Neural crest cell (in vitro differentiated cells): ENCODE data around the gene PSMD4. TPM values are rescaled to one million over a fixed set of nuclear protein-coding genes. Genes with fewer than 3 reads are reported as not detected.
A peak's percentile ranks its signal among the peaks of the same experiment; 100 is the strongest.

Experiments
- DNase-seq: peaks from one replicate; pipeline ENCODE4 v3.0.0; 2021; ENCODE audit warnings: low read depth, mixed read lengths, low spot score
- H3K27ac Mint-ChIP-seq: one replicate; pipeline ENCODE4 v1.8.0; 2021; ENCODE audit warnings: mild to moderate bottlenecking, mixed read lengths; ENCODE audit not compliant: unreplicated experiment
- H3K27me3 Mint-ChIP-seq: 2 replicates; pipeline ENCODE4 v1.8.0; 2021; ENCODE audit warnings: low read depth, mild to moderate bottlenecking, mixed read lengths
- H3K36me3 Mint-ChIP-seq: 2 replicates; pipeline ENCODE4 v1.8.0; 2021; ENCODE audit warnings: low read depth, mild to moderate bottlenecking, mixed read lengths
- H3K4me1 Mint-ChIP-seq: 2 replicates; pipeline ENCODE4 v1.8.0; 2021; ENCODE audit warnings: mixed read lengths
- H3K4me3 Mint-ChIP-seq: one replicate; pipeline ENCODE4 v1.8.0; 2021; ENCODE audit warnings: mild to moderate bottlenecking, mixed read lengths
- H3K9me3 Mint-ChIP-seq: 2 replicates; pipeline ENCODE4 v1.8.0; 2021; ENCODE audit warnings: mixed read lengths
- CTCF ChIP-seq: fragments of 200-600 bp; sonication (generic); conservative IDR thresholded peaks from 2 replicates; pipeline ENCODE4 v1.5.0; 2021; ENCODE audit warnings: antibody characterized with exemption, mild to moderate bottlenecking
- total RNA-seq: library from RNA; stranded (reverse); gene quantifications from 2 replicates; pipeline ENCODE4 v1.2.1, GENCODE V29; 2021

Gene PSMD4
- total RNA-seq, 1 donor from 2014 or later, result 214 TPM

DNA sequence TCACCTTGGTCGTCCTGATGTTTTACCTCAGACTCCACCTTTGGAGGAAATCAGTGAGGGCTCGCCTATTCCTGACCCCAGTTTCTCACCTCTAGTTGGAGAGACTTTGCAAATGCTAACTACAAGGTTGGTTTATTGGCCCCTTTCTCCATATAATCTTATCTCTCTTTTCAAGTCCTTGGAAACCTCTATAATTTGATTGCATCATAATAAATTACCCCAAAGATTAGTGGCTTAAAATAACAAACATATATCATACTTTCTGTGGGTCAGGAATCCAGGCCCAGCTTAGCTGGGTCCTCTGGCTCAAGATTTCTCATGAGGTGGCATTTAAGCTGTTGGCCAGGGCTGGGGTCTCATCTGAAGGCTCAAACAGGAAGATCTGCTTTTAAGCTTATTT, 12.1 kb upstream of the PSMD4 start:
- no peak overlapping the region for H3K4me3 Mint-ChIP-seq
- no peaks in the 10 kb centered on the region for H3K9me3 Mint-ChIP-seq
- TF ChIP-seq CTCF, result no peak
- no peak overlapping the region for H3K27ac Mint-ChIP-seq
- DNase-seq, result no peak
- H3K4me1 Mint-ChIP-seq, result no peaks in the 10 kb centered on the region
- H3K36me3 Mint-ChIP-seq, result peaks cover 26% of the 10 kb centered on the region
- no peaks in the 10 kb centered on the region for H3K27me3 Mint-ChIP-seq

- Mint-ChIP-seq H3K27ac (no peak overlapping the region), H3K36me3 (peaks cover 24% of the 10 kb centered on the region)
- DNase-seq, result no peak
Measured at GRCh38 chr1:151243683-151244216, 10.8 kb upstream of the PSMD4 start.

DNA sequence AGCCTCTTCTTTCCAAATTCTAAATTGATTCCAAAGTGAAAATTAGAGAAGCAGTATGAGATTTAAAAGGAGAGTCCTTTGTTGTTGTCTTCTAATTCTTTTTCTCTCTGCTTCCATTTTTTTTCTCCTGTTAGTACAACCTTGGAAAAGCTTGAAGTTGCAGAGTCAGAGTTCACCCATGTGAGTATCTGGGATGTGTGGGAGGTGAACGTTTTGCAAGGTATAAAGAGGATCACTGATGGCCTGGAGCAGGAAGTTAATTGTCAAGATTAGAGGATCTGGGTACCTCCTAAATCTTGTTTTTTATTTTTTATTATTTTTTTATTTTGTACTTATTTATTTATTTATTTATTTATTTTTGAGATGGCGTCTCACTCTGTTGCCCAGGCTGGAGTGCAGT, 7.7 kb upstream of the PSMD4 start:
- peaks cover 4% of the 10 kb centered on the region for H3K4me1 Mint-ChIP-seq
- H3K4me3 Mint-ChIP-seq, result no peak overlapping the region
- H3K9me3 Mint-ChIP-seq, result peaks cover 3% of the 10 kb centered on the region
- peaks cover 28% of the 10 kb centered on the region for H3K36me3 Mint-ChIP-seq
- H3K27me3 Mint-ChIP-seq, result no peaks in the 10 kb centered on the region
- no peak overlapping the region for H3K27ac Mint-ChIP-seq
- no peak for TF ChIP-seq CTCF
- DNase-seq, result no peak

More at GRCh38 chr1:151243683-151244216, 10.8 kb upstream of the PSMD4 start:
- Mint-ChIP-seq H3K27me3 (no peaks in the 10 kb centered on the region), H3K9me3 (no peaks in the 10 kb centered on the region), H3K4me3 (no peak overlapping the region), H3K4me1 (no peaks in the 10 kb centered on the region)
- TF ChIP-seq CTCF, result no peak

DNA sequence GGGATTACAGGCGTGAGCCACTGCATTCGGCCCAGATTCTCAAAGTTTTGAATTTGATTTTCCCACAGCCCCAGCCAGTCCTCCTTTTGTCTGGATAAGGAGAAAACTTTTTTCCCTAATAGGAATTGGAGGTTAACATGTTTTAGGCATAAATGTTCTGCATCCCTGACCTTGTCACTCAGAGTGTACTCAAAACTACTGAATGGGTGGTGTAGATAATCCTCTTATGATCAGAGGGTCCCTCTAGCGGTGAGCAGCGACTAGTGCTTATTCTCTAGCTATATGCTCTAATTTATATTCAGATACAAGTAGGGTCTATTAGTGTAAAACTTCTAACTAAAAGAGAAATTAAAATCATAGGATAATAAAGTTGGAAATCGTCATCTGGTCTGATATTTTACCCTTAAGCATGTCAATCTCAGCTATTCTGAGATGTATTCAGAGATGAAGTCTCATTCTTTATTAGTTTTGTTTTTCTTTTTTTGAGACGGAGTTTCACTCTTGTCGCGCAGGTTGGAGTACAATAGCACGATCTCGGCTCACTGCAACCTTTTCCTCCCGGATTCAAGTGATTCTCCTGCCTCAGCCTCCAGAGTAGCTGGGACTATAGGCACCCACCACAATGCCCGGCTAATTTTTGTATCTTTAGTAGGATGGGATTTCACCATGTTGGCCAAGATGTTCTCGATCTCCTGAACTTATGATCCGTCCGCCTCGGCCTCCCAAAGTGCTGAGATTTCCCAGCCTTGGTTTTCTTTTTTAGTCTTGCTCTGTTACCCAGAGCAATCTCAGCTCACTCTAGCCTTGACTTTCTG, 2.7 kb upstream of the PSMD4 start:
- Mint-ChIP-seq H3K9me3 (peaks cover 7% of the 10 kb centered on the region), H3K27ac (no peak overlapping the region), H3K4me3 (peak overlapping the region; percentile 74), H3K36me3 (peaks cover 15% of the 10 kb centered on the region), H3K27me3 (peaks cover 4% of the 10 kb centered on the region), H3K4me1 (peaks cover 24% of the 10 kb centered on the region)
- DNase-seq, result peak; percentile 51
- TF ChIP-seq CTCF, result peak; percentile 94

DNA sequence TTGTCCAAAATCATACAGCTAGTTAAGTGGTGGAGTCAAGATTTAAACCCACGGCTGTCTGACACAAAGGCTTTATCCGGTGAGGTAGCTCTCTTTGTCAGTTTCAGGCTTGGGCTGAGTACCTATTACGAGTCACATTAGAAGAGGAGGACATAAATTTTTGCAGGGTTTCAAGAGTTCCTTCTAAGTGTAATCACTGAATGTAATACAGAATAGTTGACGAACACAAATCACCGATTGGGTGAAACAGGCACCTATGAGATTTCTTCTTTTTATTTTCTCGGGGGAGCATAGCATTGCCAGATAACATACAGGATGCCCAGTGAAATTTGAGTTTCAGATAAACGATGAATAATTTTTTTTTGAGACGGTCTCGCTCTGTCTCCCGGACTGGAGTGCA, 847 bp downstream of the PSMD4 start:
- peaks cover 6% of the 10 kb centered on the region for H3K36me3 Mint-ChIP-seq
- H3K27me3 Mint-ChIP-seq, result peaks cover 4% of the 10 kb centered on the region
- TF ChIP-seq CTCF, result no peak
- no peak for DNase-seq
- H3K4me1 Mint-ChIP-seq, result peaks cover 29% of the 10 kb centered on the region
- peak overlapping the region; percentile 97 for H3K27ac Mint-ChIP-seq
- peak overlapping the region; percentile 98 for H3K4me3 Mint-ChIP-seq
- peaks cover 7% of the 10 kb centered on the region for H3K9me3 Mint-ChIP-seq
